Amygdala (tissue), 56 donors: ENCODE results near the gene TOM1L1.

Experiments used
- DNase-seq, 56 donors: peaks; one replicate each; lab custom pipeline; 2025; lab: John Stamatoyannopoulos, UW

TOM1L1 gene

DNA sequence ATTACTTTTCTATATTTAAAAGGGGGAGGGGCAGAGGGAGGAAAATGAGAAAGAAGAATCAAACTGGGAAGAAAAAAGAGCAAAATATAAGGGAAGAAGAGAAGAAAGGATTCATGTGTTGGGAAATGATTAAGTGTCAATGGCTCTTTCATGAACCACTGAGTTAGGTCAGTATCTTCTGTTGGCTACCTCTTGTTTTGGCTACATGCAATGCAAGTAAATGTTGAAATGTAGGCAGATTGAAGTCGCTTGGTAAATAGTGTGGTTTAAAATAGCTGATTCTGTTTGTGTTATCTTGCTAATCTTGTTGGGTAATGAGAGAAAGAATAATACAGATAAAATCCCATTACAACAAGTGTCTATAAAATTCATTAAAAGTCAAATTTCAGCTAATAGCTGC, 40.6 kb downstream of the TOM1L1 start:
- DNase-seq, result no peak

GRCh38 chr17:54944796-54945195, 44.1 kb downstream of the TOM1L1 start:
- no peak for DNase-seq

DNA sequence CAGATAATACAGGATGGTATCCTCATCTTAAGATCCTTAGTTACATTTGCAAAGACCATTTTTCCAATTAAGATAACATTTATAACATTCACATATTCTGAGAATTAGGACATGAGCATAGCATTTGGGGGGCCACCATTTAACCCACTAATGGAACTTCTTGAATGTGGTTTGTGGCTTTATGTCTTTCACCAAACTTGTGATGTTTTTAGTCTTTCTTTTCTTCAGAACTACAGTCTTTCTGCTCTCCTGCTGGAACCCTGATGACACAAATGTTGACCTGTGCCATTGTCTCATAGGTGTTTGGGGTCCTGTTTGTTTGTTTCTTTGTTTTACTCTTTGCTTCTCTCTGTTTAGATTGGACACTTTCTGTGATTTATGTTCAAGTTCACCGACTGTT, 44.6 kb downstream of the TOM1L1 start:
- DNase-seq, result no peak

GRCh38 chr17:54945671-54946070, 45.0 kb downstream of the TOM1L1 start:
- no peak for DNase-seq

DNA sequence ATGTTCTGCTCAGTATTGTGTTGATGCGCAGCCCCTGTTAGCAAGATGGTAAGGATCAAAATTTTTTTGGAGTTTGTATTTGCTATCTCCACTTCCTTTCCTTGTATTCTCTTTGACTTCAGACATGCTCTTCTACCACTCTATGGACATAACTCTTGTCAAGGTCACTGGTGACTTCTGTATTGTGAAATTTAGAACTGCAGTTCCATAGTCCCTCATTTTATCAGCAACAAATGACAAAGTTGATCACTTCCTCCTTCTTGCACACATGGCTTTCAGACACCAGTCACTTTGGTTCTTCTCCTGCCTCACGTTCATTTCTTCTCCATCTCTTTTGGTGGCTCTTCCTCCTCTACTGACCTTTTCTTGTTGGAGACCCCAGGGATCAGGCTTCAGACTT, 46.7 kb downstream of the TOM1L1 start:
- no peak for DNase-seq

DNA sequence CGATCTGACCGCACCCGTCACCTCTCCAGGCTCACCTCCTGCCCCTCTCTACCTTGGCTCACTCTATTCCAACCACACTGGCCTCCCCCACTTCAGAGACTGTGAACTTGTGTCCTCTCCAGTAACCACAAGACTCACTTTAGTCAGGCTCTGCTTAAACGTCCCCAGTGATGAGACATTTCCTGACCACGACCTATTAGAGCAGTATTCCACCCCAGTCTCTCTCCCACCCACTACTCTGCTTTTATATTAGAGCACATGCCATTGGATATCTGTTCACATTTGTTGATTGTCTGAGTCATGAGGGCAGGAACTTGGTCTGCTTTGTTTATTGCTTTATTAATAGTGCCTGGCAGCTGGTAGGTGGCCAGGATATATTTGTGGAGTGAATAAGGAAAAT, 47.7 kb downstream of the TOM1L1 start:
- DNase-seq, result no peak

DNA sequence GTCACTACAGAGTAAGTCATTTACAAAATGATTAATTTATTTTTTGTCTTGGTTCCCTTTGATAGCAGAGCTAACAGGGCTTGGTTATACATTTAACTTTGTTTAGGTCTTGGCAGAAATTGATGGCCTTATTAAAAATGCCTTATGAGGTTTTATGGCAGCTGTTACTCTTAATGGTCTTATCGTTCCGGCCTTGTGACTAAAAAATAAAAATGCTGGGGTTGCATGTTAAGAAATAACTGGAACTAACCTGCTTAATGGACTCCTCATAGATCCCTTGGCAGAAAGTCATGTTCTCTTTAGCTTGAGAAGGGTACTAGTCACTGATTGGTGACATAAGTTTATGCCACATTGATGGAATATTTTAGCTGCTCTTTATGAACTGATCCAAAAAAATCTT, 49.5 kb downstream of the TOM1L1 start:
- no peak for DNase-seq

GRCh38 chr17:54951286-54951685, 50.6 kb downstream of the TOM1L1 start:
- no peak for DNase-seq

DNA sequence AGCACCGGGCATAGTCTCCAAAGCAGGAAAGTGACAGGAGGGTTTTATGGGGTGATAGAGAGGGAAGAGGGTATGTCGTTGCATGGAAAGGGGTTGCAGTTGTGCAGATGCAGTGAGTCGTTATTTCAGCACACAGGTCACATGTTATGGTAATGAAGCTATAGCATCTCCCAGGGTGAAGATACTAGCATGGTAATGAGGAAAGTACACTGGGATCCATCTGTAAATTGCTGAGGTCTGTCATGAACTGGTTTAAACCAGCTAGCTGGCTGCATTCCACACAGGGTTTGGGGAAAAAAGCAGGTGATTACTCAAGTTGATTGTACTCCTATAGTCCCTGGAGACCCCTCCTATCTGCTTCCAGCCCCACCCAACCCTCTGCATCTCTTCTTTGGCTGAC, 56.1 kb downstream of the TOM1L1 start:
- DNase-seq, result no peak

GRCh38 chr17:54967621-54968261, 67.1 kb downstream of the TOM1L1 start:
- DNase-seq, result peak in 1 of 56 donors; percentile 52

GRCh38 chr17:54968262-54968987, 67.8 kb downstream of the TOM1L1 start, which contains the start of the genes COX11 and STXBP4:
Gene COX11 (minus strand): TSS chr17:54968654. CDS start chr17:54968646, 8 bp downstream.
Gene STXBP4 (plus strand): TSS chr17:54968765. CDS start chr17:54986220, 17,455 bp downstream.
- peak in 55 of 56 donors; percentile 54 to 97 (median 90) for DNase-seq

DNA sequence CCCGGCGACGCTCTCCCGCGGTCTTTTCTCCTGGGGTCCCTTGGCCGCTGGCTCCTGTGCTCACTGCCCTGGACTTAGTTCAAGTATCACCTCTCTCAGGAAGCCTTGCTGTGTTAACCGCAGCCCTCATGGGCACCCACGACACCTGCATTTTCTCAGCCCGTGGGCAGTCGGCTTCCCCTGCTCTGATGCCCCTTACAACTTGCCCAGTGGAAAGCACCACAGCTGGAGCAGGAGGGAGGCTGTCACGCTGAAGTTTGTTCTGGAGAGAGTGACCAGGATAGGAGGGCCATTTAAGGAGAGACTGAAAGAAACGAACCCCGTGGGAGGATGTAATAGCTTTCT, 68.3 kb downstream of the TOM1L1 start:
- DNase-seq, result peak in 12 of 56 donors; percentile 14 to 65 (median 50)

- DNase-seq, result no peak
Observed at GRCh38 chr17:54969658-54970572, 69.3 kb downstream of the TOM1L1 start.

DNA sequence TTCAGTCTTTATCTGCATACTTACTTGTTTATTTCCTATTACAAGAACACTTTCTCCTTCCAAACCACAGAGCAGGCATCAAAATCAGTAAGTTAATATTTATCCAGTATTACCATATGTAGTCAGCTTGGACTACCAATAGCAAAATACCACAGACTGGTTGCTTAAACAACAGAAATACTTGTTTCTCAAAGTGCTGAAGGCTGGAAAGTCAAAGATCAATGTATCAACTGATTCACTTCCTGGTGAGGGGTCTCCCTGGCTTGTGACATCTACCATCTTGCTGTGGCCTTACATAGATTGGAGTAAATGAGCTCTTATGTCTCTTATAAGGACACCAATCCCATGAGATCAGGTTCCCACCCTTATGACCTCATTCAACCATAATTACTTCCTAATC, 70.5 kb downstream of the TOM1L1 start:
- DNase-seq, result no peak

DNA sequence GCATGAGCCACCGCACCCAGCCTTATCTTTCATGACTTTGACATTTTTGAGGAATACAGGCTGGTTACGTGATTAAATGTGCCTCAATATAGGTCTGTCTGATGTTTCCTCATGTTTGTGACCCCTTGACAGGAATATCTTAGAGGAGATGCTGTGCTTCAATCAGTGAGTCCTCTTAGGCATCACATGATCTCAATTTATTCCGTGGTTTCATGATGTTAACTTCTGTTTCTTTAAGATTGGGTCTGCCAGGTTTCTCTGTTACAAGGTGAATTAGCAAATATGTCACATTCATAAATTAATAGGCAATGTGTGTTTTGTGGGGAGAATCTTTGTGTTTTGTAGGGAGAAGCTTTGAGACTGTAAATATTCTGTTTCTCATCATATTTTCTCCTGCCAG, 71.2 kb downstream of the TOM1L1 start:
- DNase-seq, result no peak

DNA sequence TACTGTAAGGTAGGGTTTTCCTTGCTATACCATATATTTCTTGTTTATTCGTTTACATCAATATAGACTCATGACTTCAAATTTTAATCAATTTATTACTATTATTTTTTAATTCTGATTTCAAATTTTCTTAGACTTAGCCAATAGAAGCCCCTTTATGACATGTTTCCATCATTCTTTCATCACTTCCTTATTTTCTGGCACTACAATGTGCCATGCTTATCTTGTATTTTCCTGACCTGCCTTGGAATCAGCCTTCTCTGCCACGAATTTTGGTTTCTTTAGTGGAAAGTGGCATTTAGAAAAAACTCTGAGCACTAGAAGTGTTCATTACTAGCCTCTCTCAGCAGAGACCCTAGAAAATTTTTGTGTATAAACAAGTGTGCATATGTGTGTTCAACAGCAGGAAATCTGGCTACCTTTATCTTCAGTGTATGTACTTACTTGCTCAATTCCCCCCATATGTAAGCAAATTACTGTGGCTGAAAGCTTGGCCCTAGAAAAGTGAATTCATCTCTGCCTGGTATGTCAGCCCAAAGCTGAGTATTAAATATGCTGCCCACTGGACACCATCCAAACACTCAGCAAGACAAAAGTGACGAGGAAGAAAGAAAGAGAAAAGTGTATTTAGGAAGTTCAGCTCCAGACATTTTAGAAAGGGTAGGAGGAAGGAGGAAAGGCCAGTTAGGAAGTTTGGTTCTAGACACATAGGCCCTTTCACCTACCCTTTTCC, 71.9 kb downstream of the TOM1L1 start:
- DNase-seq, result no peak

GRCh38 chr17:54974759-54975158, 74.1 kb downstream of the TOM1L1 start:
- no peak for DNase-seq

DNA sequence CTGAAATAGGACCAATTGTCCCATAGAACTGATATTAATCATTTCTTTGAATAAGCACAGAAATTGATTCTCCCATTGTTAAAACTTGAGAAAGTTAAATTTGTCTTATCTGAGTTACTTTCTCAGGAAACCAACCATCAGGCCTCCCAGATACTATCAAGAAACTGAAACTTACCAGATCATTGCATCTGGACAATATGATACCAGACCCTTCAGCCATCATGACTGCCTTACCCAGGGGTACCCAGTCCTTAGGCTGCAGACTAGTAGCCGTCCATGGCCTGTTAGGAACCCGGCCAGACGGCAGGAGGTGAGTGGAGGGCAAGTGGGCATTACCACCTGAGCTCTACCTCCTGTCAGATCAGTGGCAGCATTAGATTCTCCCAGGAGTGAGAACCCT, 75.7 kb downstream of the TOM1L1 start:
- DNase-seq, result no peak

- DNase-seq, result no peak
Observed at GRCh38 chr17:54977744-54978143, 77.1 kb downstream of the TOM1L1 start.

DNA sequence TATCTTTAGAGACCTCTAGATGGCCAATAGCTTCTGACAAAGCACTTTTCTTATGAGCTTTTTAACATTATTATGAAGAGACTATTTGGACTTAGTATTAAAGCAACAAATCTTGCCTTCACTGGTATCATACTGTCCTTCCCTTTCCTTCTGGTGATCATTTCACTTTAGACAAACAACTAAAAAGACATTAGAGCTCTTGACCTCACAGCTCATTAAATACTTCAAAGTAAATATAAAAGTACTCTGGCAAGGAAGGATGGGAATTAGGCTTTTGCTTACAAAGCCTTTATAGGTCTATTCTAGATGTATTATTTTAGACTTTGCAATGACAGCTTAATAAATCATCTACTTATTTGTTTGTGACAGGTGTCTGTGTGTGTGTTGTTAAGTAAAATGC, 79.0 kb downstream of the TOM1L1 start:
- DNase-seq, result no peak

DNA sequence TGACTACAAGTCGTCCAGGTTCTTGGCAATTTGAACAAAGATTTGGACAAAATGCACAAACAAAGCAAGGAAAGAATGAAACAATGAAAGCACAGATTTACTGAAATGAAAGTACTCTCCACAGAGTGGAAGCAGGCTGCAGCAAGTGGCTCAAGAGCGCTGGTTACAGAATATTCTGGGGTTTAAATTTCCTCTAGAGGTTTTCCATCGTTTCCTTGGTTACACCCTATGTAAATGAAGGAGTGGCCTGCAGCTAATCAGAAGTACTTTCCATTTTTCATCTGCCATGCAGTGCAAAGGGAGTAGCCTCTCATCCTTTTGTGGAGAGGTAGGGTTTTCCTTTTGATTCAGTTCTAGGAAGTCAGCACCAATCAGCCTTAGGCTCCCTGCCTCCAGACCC, 79.7 kb downstream of the TOM1L1 start:
- no peak for DNase-seq
